ENCODE data around the gene XIRP1.

Gene XIRP1

DNA sequence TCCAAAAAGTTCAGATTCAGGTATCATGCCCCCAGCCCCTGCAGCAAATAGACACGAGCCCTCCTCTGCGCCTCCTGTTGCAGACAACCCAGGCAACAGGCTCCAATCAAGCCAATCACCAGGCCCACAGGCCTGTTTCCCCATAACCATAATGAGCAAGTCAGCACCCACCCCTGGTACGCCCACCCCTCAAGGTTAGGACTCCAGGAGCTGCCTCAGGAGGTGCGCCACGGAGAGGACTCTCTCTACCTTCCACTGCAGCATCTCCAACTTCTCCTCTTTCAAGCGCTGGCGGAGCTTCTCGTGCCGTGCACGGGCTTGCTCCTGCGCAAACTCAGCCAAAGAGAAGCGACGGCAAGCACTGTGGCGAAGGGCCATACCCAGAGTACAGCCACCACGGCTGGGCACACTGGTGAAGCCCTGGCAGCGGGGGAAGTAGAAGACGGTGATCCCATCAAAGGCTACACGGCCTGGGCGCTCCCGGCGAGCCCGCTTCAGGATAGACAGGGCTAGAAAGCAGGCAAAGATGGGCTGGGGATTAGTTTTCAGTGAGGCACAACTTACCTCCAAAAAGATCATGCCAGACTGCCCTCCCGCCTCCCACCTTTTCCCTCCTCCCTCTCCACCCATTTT lies 47.5 kb downstream of the XIRP1 start:
- Histone ChIP-seq H3K27ac (ENCODE audit: low read depth in 2 of 2, low read length in 2 of 2) (no peak overlapping the region), H3K4me1 (ENCODE audit: control insufficient read depth in 2 of 2, insufficient read depth in 2 of 2, low read length in 2 of 2) (peaks cover 66 to 73% of the 10 kb centered on the region in 2 donors), H3K4me3 (ENCODE audit: low read length in 2 of 2) (no peak overlapping the region), H3K27me3 (ENCODE audit: control insufficient read depth in 2 of 2, insufficient read depth in 2 of 2, low read length in 2 of 2) (no peaks in the 10 kb centered on the region), H3K9me3 (ENCODE audit: control insufficient read depth in 2 of 2, low read length in 2 of 2) (no peaks in the 10 kb centered on the region), H3K36me3 (ENCODE audit: control insufficient read depth in 2 of 2, insufficient read depth in 2 of 2, low read length in 2 of 2) (peaks cover 32 to 44% of the 10 kb centered on the region in 2 donors), H3K9ac (ENCODE audit: low read depth in 1 of 2, low read length in 2 of 2) (no peak overlapping the region)

- H3K9ac ChIP-seq (ENCODE audit: low read depth in 1 of 2, low read length in 2 of 2) = no peak overlapping the region
- H3K4me3 ChIP-seq (ENCODE audit: low read length in 2 of 2) = no peak overlapping the region
- H3K27me3 ChIP-seq (ENCODE audit: control insufficient read depth in 2 of 2, insufficient read depth in 2 of 2, low read length in 2 of 2) = no peaks in the 10 kb centered on the region
- peaks cover 60 to 70% of the 10 kb centered on the region in 2 donors for H3K4me1 ChIP-seq (ENCODE audit: control insufficient read depth in 2 of 2, insufficient read depth in 2 of 2, low read length in 2 of 2)
- peaks cover 32 to 44% of the 10 kb centered on the region in 2 donors for H3K36me3 ChIP-seq (ENCODE audit: control insufficient read depth in 2 of 2, insufficient read depth in 2 of 2, low read length in 2 of 2)
- no peaks in the 10 kb centered on the region for H3K9me3 ChIP-seq (ENCODE audit: control insufficient read depth in 2 of 2, low read length in 2 of 2)
- no peak overlapping the region for H3K27ac ChIP-seq (ENCODE audit: low read depth in 2 of 2, low read length in 2 of 2)
These were observed 48.2 kb downstream of the XIRP1 start for GRCh38 chr3:39144095-39144747.

GRCh38 chr3:39143051-39143885 lies 49.1 kb downstream of the XIRP1 start:
- Histone ChIP-seq H3K27ac (ENCODE audit: low read depth in 2 of 2, low read length in 2 of 2) (peak overlapping the region; percentile 92 to 95), H3K4me1 (ENCODE audit: control insufficient read depth in 2 of 2, insufficient read depth in 2 of 2, low read length in 2 of 2) (peaks cover 50 to 61% of the 10 kb centered on the region in 2 donors), H3K36me3 (ENCODE audit: control insufficient read depth in 2 of 2, insufficient read depth in 2 of 2, low read length in 2 of 2) (peaks cover 32 to 44% of the 10 kb centered on the region in 2 donors)

GRCh38 chr3:39142067-39142466 lies 50.3 kb downstream of the XIRP1 start:
- H3K27me3 ChIP-seq (ENCODE audit: control insufficient read depth in 2 of 2, insufficient read depth in 2 of 2, low read length in 2 of 2) = no peaks in the 10 kb centered on the region
- H3K9me3 ChIP-seq (ENCODE audit: control insufficient read depth in 2 of 2, low read length in 2 of 2) = no peaks in the 10 kb centered on the region
- H3K4me3 ChIP-seq (ENCODE audit: low read length in 2 of 2) = no peak overlapping the region
- H3K4me1 ChIP-seq (ENCODE audit: control insufficient read depth in 2 of 2, insufficient read depth in 2 of 2, low read length in 2 of 2) = peaks cover 38 to 49% of the 10 kb centered on the region in 2 donors
- H3K36me3 ChIP-seq (ENCODE audit: control insufficient read depth in 2 of 2, insufficient read depth in 2 of 2, low read length in 2 of 2) = peaks cover 34 to 44% of the 10 kb centered on the region in 2 donors
- peak overlapping the region; percentile 34 to 62 for H3K9ac ChIP-seq (ENCODE audit: low read depth in 1 of 2, low read length in 2 of 2)
- peak overlapping the region; percentile 92 to 95 for H3K27ac ChIP-seq (ENCODE audit: low read depth in 2 of 2, low read length in 2 of 2)

More at GRCh38 chr3:39143051-39143885, 49.1 kb downstream of the XIRP1 start:
- peak overlapping the region in 1 of 2 donors; percentile 62 for H3K9ac ChIP-seq (ENCODE audit: low read depth in 1 of 2, low read length in 2 of 2)
- H3K4me3 ChIP-seq (ENCODE audit: low read length in 2 of 2) = no peak overlapping the region
- no peaks in the 10 kb centered on the region for H3K27me3 ChIP-seq (ENCODE audit: control insufficient read depth in 2 of 2, insufficient read depth in 2 of 2, low read length in 2 of 2)
- no peaks in the 10 kb centered on the region for H3K9me3 ChIP-seq (ENCODE audit: control insufficient read depth in 2 of 2, low read length in 2 of 2)

DNA sequence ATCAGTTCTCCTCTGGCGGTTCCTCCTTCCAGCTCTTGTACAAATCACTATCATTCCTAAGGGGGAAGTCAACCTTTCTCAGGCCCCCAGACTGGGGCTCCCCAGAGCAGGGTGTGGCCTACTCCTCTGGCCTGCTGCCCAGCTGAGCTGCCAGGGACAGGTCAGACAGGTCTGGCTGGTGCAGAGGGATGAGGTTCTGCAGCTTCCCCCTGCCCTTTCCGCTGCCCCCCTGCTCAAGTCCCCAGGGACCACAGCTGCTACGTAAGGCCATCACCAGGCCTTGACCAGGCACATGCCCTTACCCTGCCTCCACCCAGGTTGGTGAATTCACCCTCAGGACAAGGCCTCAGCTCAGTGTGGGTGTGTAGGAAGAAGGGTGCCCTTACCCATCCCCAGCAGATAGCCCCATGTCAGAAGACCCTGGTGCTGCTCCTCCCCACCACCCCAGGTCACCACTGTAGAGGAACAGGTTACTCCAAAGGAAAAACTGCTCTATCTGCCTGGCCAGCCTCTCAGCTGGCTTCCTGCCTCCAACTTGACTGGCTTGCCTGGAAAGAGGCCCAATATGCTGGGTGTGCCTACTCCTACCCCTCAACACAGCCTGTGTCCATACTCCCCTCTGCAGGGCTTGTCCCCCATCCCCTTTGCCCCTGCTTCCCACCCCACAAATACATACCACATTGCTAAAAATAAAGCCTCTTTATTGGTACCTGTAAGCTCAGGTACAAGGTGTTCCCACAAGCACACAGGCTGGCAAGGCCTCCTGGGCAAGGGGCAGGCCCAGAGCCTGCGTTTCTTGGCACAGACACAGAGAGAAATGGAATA lies 51.0 kb downstream of the XIRP1 start:
- Histone ChIP-seq H3K9ac (ENCODE audit: low read depth in 1 of 2, low read length in 2 of 2) (peak overlapping the region; percentile 48 to 62), H3K27me3 (ENCODE audit: control insufficient read depth in 2 of 2, insufficient read depth in 2 of 2, low read length in 2 of 2) (no peaks in the 10 kb centered on the region), H3K36me3 (ENCODE audit: control insufficient read depth in 2 of 2, insufficient read depth in 2 of 2, low read length in 2 of 2) (peaks cover 34 to 44% of the 10 kb centered on the region in 2 donors), H3K4me1 (ENCODE audit: control insufficient read depth in 2 of 2, insufficient read depth in 2 of 2, low read length in 2 of 2) (peaks cover 31 to 42% of the 10 kb centered on the region in 2 donors), H3K4me3 (ENCODE audit: low read length in 2 of 2) (peak overlapping the region; percentile 20 to 29), H3K9me3 (ENCODE audit: control insufficient read depth in 2 of 2, low read length in 2 of 2) (no peaks in the 10 kb centered on the region), H3K27ac (ENCODE audit: low read depth in 2 of 2, low read length in 2 of 2) (peak overlapping the region; percentile 92 to 95)

DNA sequence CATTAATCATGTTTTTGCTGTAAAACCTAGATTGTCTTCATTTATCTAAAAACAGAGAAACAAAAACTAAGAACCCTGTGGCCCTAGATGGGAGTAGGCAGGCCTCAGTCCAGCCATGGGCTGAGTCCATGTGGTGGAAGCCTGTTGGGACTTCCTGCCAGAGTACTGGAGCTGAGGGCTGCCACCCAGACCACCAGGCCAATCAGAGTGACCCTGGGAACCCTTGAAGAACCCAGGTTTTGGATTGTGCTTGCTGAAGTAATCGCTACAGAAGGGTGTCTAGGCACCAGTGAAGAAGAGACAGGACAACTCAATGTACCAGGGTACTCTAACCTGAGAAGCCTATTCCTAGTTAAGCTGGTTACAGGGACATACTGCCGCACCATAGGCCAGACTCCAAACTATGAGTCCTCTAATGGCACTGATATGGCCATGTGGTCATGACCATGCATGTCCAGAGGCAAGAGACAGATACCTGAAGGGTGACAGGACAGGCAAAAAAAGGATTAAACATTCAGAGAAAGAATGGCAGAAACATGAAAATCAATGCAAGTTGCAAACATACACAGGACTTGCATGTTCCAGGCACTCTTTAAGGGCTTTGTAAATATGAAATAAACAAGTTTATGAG lies 51.9 kb downstream of the XIRP1 start:
- Histone ChIP-seq H3K27ac (ENCODE audit: low read depth in 2 of 2, low read length in 2 of 2) (peak overlapping the region; percentile 92 to 95), H3K27me3 (ENCODE audit: control insufficient read depth in 2 of 2, insufficient read depth in 2 of 2, low read length in 2 of 2) (no peaks in the 10 kb centered on the region), H3K9me3 (ENCODE audit: control insufficient read depth in 2 of 2, low read length in 2 of 2) (no peaks in the 10 kb centered on the region), H3K9ac (ENCODE audit: low read depth in 1 of 2, low read length in 2 of 2) (peak overlapping the region in 1 of 2 donors; percentile 62), H3K36me3 (ENCODE audit: control insufficient read depth in 2 of 2, insufficient read depth in 2 of 2, low read length in 2 of 2) (peaks cover 34 to 37% of the 10 kb centered on the region in 2 donors), H3K4me3 (ENCODE audit: low read length in 2 of 2) (no peak overlapping the region), H3K4me1 (ENCODE audit: control insufficient read depth in 2 of 2, insufficient read depth in 2 of 2, low read length in 2 of 2) (peaks cover 23 to 36% of the 10 kb centered on the region in 2 donors)

DNA sequence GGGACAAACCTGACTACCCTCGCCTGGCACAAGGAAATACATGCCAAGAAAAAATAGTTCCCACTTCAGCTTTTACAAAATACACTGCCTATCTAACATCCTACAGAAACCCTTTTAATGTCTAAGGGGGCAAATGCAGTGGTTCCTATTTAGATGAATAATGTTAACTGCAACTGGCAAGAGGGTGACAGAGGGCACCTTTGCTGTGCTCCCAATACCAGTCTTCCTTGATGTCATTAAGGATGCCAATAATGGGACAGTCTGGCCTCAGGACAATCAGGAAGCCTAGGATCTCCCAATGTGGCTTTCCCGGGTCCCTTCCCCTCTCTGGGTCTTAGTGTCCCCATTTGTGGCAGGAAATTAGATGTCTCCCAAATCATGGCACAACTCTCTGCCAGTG lies 53.0 kb downstream of the XIRP1 start:
- H3K4me3 ChIP-seq (ENCODE audit: low read length in 2 of 2) = no peak overlapping the region
- no peak overlapping the region for H3K9ac ChIP-seq (ENCODE audit: low read depth in 1 of 2, low read length in 2 of 2)
- H3K27ac ChIP-seq (ENCODE audit: low read depth in 2 of 2, low read length in 2 of 2) = no peak overlapping the region
- peaks cover 27 to 28% of the 10 kb centered on the region in 2 donors for H3K36me3 ChIP-seq (ENCODE audit: control insufficient read depth in 2 of 2, insufficient read depth in 2 of 2, low read length in 2 of 2)
- H3K4me1 ChIP-seq (ENCODE audit: control insufficient read depth in 2 of 2, insufficient read depth in 2 of 2, low read length in 2 of 2) = peaks cover 23 to 36% of the 10 kb centered on the region in 2 donors
- H3K9me3 ChIP-seq (ENCODE audit: control insufficient read depth in 2 of 2, low read length in 2 of 2) = no peaks in the 10 kb centered on the region
- H3K27me3 ChIP-seq (ENCODE audit: control insufficient read depth in 2 of 2, insufficient read depth in 2 of 2, low read length in 2 of 2) = no peaks in the 10 kb centered on the region

DNA sequence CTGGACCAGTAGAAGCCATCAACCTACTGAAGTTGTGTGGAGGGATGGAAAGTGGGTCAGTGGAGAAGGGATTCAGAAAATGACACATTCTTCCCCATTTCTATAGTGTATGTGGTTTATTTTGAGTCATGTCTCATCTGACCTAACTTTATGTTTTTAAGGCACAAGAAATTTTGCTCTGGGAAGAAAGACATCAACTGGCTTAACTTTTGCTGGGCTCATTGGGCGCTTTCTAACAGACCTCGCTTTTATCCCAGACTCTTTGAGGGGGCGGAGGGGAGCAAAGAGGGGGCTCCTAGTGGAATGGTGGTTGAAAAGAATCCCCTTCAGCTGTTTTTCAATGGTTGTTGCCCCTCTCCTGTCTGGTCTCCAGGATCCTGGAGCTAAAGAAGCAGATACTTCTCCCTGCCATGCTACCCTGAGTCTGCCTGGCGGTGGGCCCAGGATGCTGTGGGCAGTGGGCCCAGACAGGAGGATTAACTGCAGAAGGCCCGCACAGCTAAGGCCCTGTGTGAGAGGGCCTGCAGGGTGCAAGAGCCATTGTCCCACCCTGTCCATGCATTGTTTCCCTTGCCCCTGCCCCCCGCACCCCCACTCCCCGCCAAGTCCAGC lies 53.5 kb downstream of the XIRP1 start:
- H3K4me1 ChIP-seq (ENCODE audit: control insufficient read depth in 2 of 2, insufficient read depth in 2 of 2, low read length in 2 of 2) = peaks cover 23 to 36% of the 10 kb centered on the region in 2 donors
- no peak overlapping the region for H3K4me3 ChIP-seq (ENCODE audit: low read length in 2 of 2)
- H3K27ac ChIP-seq (ENCODE audit: low read depth in 2 of 2, low read length in 2 of 2) = no peak overlapping the region
- H3K36me3 ChIP-seq (ENCODE audit: control insufficient read depth in 2 of 2, insufficient read depth in 2 of 2, low read length in 2 of 2) = peaks cover 22 to 23% of the 10 kb centered on the region in 2 donors
- H3K9me3 ChIP-seq (ENCODE audit: control insufficient read depth in 2 of 2, low read length in 2 of 2) = no peaks in the 10 kb centered on the region
- H3K9ac ChIP-seq (ENCODE audit: low read depth in 1 of 2, low read length in 2 of 2) = peak overlapping the region in 1 of 2 donors; percentile 38
- no peaks in the 10 kb centered on the region for H3K27me3 ChIP-seq (ENCODE audit: control insufficient read depth in 2 of 2, insufficient read depth in 2 of 2, low read length in 2 of 2)
